Measurements from ENCODE around the gene RPL39L. TPM values are rescaled to one million over a fixed set of nuclear protein-coding genes. Genes with fewer than 3 reads are reported as not detected.
A peak's percentile ranks its signal among the peaks of the same experiment; 100 is the strongest.

The RPL39L gene
- polyA plus RNA-seq, 3 donors: 1.1 to 3.4 (median 3.1) TPM

- no CpG with 5 or more reads among the region's 1 CpG for WGBS (ENCODE audit: insufficient coverage)
- peak overlapping the region in 1 of 7 donors; percentile 31 for H3K27ac Mint-ChIP-seq
- no peak for DNase-seq
These were observed 29.1 kb downstream of the RPL39L start for GRCh38 chr3:187110156-187110555.

GRCh38 chr3:187107989-187108388 lies 31.3 kb downstream of the RPL39L start:
- no peaks in the 10 kb centered on the region for H3K36me3 Mint-ChIP-seq
- peaks cover 4% of the 10 kb centered on the region for H3K4me1 Mint-ChIP-seq
- no peak for TF ChIP-seq CTCF (IDR thresholded peaks at IDR 0.05)
- no peaks in the 10 kb centered on the region for H3K9me3 Mint-ChIP-seq
- Histone ChIP-seq H3K36me3 (replicated peaks in 1 of 2; ENCODE audit: control insufficient read depth in 1 of 2, insufficient read depth in 2 of 2, low read length in 2 of 2) (no peaks in the 10 kb centered on the region), H3K27me3 (ENCODE audit: control insufficient read depth in 2 of 2, insufficient read depth in 2 of 2, low read length in 2 of 2) (no peaks in the 10 kb centered on the region), H3K9ac (ENCODE audit: insufficient read depth, low read length, poor library complexity, severe bottlenecking) (no peak overlapping the region), H3K4me1 (ENCODE audit: control insufficient read depth in 1 of 2, insufficient read depth in 2 of 2, low read length in 2 of 2) (no peaks in the 10 kb centered on the region), H2AFZ (ENCODE audit: insufficient read depth, low read depth, low read length, poor library complexity, severe bottlenecking) (no peak overlapping the region), H3K79me2 (ENCODE audit: insufficient read depth, low read length) (no peaks in the 10 kb centered on the region), H3K27ac (ENCODE audit: low read depth in 1 of 2, low read length in 2 of 2) (no peak overlapping the region), H3K4me3 (replicated peaks in 1 of 3; ENCODE audit: low read depth in 2 of 3, low read length in 3 of 3) (no peak overlapping the region), H3K4me2 (replicated peaks; ENCODE audit: extremely low read depth, low read length, poor library complexity, severe bottlenecking) (no peak overlapping the region), H4K20me1 (ENCODE audit: insufficient read depth, low read length) (no peaks in the 10 kb centered on the region), H3K9me3 (replicated peaks in 1 of 2; ENCODE audit: control insufficient read depth in 1 of 2, insufficient read depth in 1 of 2, low read length in 2 of 2) (no peaks in the 10 kb centered on the region)
- DNase-seq: no peak
- 95% methylated on average over 2 of the region's 3 CpGs for WGBS (ENCODE audit: insufficient coverage)
- no peak overlapping the region for H3K4me3 Mint-ChIP-seq
- no peak overlapping the region for H3K27ac Mint-ChIP-seq
- intact Hi-C loops (cut with micrococcal nuclease): loop anchor here in 1 of 2 donors (5.0 kb wide), 1 partner anchor 59 kb away; no protein-coding TSS in a partner anchor
- peaks cover 0 to 2% (median 0%) of the 10 kb centered on the region in 3 donors for H3K27me3 Mint-ChIP-seq (ENCODE audit: low read depth in 3 of 3)

More at GRCh38 chr3:187110156-187110555, 29.1 kb downstream of the RPL39L start:
- Mint-ChIP-seq H3K27me3 (ENCODE audit: low read depth in 3 of 3) (peaks cover 0 to 2% (median 1%) of the 10 kb centered on the region in 3 donors), H3K36me3 (no peaks in the 10 kb centered on the region), H3K4me3 (no peak overlapping the region), H3K4me1 (peaks cover 2% of the 10 kb centered on the region), H3K9me3 (no peaks in the 10 kb centered on the region)
- Histone ChIP-seq H3K27ac (ENCODE audit: low read depth in 1 of 2, low read length in 2 of 2) (no peak overlapping the region), H3K4me3 (replicated peaks in 1 of 3; ENCODE audit: low read depth in 2 of 3, low read length in 3 of 3) (no peak overlapping the region), H3K9me3 (replicated peaks in 1 of 2; ENCODE audit: control insufficient read depth in 1 of 2, insufficient read depth in 1 of 2, low read length in 2 of 2) (no peaks in the 10 kb centered on the region), H3K79me2 (ENCODE audit: insufficient read depth, low read length) (no peaks in the 10 kb centered on the region), H3K4me1 (ENCODE audit: control insufficient read depth in 1 of 2, insufficient read depth in 2 of 2, low read length in 2 of 2) (no peaks in the 10 kb centered on the region), H3K27me3 (ENCODE audit: control insufficient read depth in 2 of 2, insufficient read depth in 2 of 2, low read length in 2 of 2) (no peaks in the 10 kb centered on the region), H3K4me2 (replicated peaks; ENCODE audit: extremely low read depth, low read length, poor library complexity, severe bottlenecking) (no peak overlapping the region), H3K36me3 (replicated peaks in 1 of 2; ENCODE audit: control insufficient read depth in 1 of 2, insufficient read depth in 2 of 2, low read length in 2 of 2) (no peaks in the 10 kb centered on the region), H4K20me1 (ENCODE audit: insufficient read depth, low read length) (no peaks in the 10 kb centered on the region), H3K9ac (ENCODE audit: insufficient read depth, low read length, poor library complexity, severe bottlenecking) (no peak overlapping the region), H2AFZ (ENCODE audit: insufficient read depth, low read depth, low read length, poor library complexity, severe bottlenecking) (no peak overlapping the region)
- no peak for TF ChIP-seq CTCF (IDR thresholded peaks at IDR 0.05)
- intact Hi-C loops (cut with micrococcal nuclease): loop anchor here in 1 of 2 donors (5.0 kb wide), 1 partner anchor 37 kb away; no protein-coding TSS in a partner anchor

Data from CD14-positive monocyte (primary cell).